Fibroblast of skin of back (primary cell): Measurements from ENCODE around the gene ZNF25.
"Not testable (repeated sequence)": the region's sequence is repeated elsewhere in the genome, so short reads cannot be mapped to it uniquely, and the experiment has no call there.

Experiments used
- DNase-seq: peaks from one replicate; pipeline ENCODE4 v3.0.0-alpha.2; 2013

ZNF25 gene

DNA sequence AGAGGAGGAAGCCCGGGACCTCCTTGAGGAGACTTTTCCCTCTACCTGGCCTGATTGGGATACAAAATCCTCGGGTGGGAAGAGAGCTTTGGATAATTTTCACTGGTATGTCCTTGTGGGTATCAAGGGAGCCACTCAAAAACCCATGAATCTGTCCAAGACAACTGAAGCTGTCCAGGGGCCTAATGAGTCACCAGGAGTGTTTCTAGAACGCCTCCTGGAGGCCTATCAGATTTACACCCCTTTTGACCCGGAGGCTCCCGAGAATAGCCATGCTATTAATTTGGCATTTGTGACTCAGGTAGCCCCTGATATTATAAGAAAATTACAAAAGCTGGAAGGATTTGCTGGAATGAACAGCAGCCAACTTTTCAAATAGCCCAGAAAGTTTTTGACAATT is 38.6 kb downstream of the ZNF25 start:
- DNase-seq, result no peak

DNA sequence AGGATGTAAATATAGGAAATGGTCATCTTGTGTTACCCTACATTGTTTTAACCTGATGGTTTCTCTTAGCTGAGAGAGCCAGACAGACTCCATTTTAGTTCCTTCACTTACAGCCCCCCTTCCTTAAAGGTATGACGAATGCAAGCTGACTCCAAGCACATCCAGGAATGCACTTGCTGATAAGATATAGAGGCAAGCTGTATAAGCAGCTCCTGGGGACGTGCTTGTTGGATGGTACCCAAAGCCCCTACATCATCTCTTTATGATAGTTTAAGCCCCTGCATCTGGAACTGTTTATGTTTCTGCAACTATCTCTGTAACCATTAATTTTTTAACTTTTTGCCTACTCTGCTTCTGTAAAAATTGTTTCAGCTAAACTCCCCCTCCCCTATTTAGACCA is 41.7 kb downstream of the ZNF25 start:
- no peak for DNase-seq

DNA sequence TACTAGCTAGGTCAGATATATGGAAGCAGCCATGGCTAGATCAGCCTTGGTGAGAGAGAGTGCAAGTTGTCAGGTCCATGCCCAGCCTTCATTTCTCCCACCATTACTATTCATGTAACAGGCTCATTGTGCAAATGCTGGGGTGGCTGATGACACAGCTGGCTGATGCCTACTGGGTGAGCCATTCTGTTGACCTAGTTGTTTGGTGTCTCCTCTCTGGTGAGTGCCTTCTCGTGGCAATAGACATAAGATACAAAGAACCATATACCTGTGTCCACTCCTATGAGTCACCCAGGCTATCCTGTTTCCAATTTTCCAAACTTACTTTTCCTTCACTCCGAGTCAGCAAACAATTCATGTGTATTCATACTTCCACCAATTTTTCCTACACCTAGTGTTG is 46.0 kb downstream of the ZNF25 start:
- no peak for DNase-seq

DNA sequence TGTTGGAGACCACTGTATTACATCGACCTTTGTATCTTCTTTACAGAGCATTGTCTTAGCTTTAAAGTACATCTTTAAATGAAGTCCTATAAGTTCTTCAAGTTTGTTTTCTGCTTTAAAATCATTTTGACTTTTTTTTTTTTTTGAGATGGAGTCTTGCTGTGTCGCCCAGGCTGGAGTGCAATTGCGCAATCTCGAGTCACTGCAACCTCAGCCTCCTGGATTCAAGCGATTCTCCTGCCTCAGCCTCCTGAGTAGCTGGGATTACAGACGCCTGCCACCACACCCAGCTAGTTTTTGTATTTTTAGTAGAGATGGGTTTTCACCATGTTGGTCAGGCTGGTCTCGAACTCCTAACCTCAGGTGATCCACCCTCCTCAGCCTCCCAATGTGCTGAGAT is 68.3 kb downstream of the ZNF25 start:
- not testable (repeated sequence) for DNase-seq

DNA sequence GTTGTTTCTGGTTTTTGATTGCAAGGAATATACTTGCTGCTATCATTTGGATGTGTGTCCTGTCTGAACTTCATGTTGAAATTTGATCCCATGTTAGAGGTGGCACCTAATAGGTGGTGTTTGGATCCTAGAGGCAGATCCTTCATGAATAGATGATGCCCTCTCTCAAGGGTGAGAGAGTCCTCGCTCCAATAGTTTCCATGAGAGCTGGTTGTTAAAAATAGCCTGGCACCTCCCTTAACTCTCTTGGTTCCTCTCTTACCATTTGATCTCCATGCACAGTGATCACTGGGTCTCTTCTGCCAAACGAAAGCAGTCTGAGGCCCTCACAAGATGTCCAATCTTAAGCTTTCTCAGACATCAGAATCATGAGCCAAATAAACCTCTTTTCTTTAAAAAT is 70.1 kb downstream of the ZNF25 start:
- no peak for DNase-seq
